Activated naive CD4-positive, alpha-beta T cell treated with anti-CD3 and anti-CD28 coated beads, Interleukin-2, amount 50 U/mL, for 24 hours (primary cell): ENCODE results near the gene RALGAPA2.
A peak's percentile ranks its signal among the peaks of the same experiment; 100 is the strongest.

ENCODE experiments used
- H3K27ac Mint-ChIP-seq: one replicate; pipeline ENCODE4 v1.8.0; 2021; ENCODE audit warnings: mild to moderate bottlenecking, mixed read lengths
- H3K27me3 Mint-ChIP-seq: one replicate; pipeline ENCODE4 v1.8.0; 2021; ENCODE audit warnings: mixed read lengths
- H3K36me3 Mint-ChIP-seq: one replicate; pipeline ENCODE4 v1.8.0; 2021; ENCODE audit warnings: mixed read lengths
- H3K4me1 Mint-ChIP-seq: one replicate; pipeline ENCODE4 v1.8.0; 2021; ENCODE audit warnings: mixed read lengths
- H3K4me3 Mint-ChIP-seq: one replicate; pipeline ENCODE4 v1.8.0; 2021; ENCODE audit warnings: mild to moderate bottlenecking, mixed read lengths
- H3K9me3 Mint-ChIP-seq: one replicate; pipeline ENCODE4 v1.8.0; 2021; ENCODE audit warnings: mixed read lengths

The RALGAPA2 gene

DNA sequence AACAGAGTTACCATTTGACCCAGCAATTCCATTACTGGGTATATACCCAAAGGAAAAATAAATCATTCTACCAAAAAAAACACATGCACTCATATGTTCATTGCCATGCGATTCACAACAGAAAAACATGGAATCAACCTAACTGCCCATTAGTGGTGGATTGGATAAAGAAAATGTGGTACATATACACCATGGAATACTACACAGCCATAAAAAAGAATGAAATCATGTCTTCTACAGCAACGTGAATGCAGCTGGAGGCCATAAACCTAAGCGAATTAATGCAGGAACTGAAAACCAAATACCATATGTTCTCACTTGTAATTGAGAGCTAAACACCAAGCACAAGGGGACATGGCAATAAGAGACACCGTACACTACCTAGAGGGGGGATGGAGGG lies 12.5 kb downstream of the RALGAPA2 start:
- H3K4me3 Mint-ChIP-seq = no peak overlapping the region
- peaks cover 49% of the 10 kb centered on the region for H3K4me1 Mint-ChIP-seq
- H3K36me3 Mint-ChIP-seq = peaks cover 8% of the 10 kb centered on the region
- no peaks in the 10 kb centered on the region for H3K27me3 Mint-ChIP-seq
- H3K9me3 Mint-ChIP-seq = no peaks in the 10 kb centered on the region
- H3K27ac Mint-ChIP-seq = no peak overlapping the region

DNA sequence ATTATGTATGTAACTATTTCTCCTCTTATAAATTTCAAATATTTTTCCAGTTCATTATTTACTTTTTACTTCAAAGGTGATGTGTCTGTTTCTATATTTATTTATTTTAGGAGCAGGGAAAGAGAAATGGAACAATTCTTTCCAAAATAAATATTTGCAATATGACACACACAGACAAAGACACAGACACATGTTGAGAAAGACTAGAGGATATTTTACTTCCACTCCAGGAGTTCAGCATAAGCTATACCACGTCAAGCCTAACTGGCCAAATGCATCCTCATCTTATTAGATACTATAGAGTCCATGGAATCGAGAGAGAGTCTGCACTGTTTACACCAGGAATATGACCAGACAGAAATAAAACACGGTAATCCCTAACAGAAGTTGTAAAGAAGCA lies 13.3 kb downstream of the RALGAPA2 start:
- peaks cover 8% of the 10 kb centered on the region for H3K36me3 Mint-ChIP-seq
- H3K27me3 Mint-ChIP-seq = no peaks in the 10 kb centered on the region
- no peak overlapping the region for H3K4me3 Mint-ChIP-seq
- H3K9me3 Mint-ChIP-seq = no peaks in the 10 kb centered on the region
- H3K27ac Mint-ChIP-seq = no peak overlapping the region
- H3K4me1 Mint-ChIP-seq = peaks cover 45% of the 10 kb centered on the region

DNA sequence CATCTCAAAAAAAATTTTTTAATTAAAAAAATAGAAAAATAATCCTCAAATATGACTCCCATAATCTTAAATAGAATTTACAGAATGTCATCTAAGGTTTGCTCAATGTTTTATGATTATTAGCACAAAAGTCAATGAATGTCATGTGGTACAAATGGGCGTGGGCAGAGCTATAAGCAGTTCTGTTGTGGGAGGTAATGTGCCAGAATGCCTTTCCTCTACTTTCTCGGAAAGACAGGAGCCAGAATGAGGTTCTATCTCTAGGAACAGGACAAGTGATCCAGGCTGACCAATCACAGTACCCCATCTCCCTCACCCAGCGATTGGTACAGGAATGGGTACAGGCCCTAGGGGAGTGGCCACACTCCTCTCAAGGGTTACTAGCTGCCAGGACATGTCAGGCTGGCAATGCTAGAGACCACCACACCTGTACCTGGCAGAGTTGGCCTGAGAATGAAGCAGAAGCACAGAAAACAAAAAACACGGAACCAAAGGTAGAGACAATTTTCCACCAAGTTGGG lies 15.1 kb downstream of the RALGAPA2 start:
- no peak overlapping the region for H3K27ac Mint-ChIP-seq
- peaks cover 8% of the 10 kb centered on the region for H3K36me3 Mint-ChIP-seq
- no peaks in the 10 kb centered on the region for H3K9me3 Mint-ChIP-seq
- H3K4me3 Mint-ChIP-seq = no peak overlapping the region
- H3K4me1 Mint-ChIP-seq = peaks cover 45% of the 10 kb centered on the region
- no peaks in the 10 kb centered on the region for H3K27me3 Mint-ChIP-seq

DNA sequence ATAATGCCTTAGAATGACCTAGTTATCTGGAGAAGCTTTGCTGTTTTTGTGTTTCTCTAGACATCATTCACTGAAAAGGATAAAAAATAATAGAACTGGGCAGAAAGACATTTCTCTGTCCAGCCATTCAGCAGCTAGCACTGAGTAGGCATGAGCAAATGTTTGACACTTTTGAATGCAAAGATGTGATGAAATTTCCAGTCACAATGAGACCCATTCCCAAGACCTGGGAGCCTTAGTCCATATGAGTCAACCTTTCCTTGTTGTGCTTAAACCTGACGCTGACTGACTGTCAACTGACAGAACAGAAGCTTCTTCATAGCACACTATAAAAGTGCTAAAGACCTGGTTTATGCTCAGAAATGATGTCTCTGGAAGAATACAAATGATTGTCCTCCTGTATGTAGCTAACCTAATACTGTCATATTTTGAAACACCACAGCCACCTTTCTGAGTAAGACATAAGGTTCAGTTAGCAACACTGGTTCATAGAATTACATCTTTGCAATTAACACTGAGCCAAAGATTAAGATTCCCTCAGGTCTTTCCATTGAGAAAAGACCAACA lies 17.1 kb downstream of the RALGAPA2 start:
- peaks cover 4% of the 10 kb centered on the region for H3K36me3 Mint-ChIP-seq
- H3K27me3 Mint-ChIP-seq = no peaks in the 10 kb centered on the region
- H3K4me3 Mint-ChIP-seq = no peak overlapping the region
- peaks cover 40% of the 10 kb centered on the region for H3K4me1 Mint-ChIP-seq
- no peaks in the 10 kb centered on the region for H3K9me3 Mint-ChIP-seq
- no peak overlapping the region for H3K27ac Mint-ChIP-seq

DNA sequence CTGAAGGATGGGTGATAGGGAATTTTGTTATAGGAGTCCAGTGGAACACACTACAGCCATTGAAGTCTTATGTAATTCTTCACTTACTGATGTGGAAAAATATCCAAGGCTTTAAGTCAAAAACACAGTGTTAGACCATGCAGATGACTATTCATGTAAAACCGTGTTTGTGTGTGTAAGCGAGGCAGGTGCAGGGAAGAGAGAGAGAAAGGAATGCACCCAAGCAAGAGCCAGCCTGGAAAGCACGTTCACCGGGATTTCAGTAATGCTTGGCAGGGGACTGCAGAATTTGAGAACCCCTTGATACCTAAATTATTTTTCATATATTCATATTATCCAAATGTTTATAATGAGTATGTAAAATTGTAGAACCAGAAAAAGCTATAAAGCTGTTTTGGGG lies 17.9 kb downstream of the RALGAPA2 start:
- Mint-ChIP-seq H3K4me1 (peaks cover 39% of the 10 kb centered on the region), H3K36me3 (peaks cover 4% of the 10 kb centered on the region), H3K4me3 (no peak overlapping the region), H3K27me3 (no peaks in the 10 kb centered on the region), H3K27ac (no peak overlapping the region), H3K9me3 (no peaks in the 10 kb centered on the region)

DNA sequence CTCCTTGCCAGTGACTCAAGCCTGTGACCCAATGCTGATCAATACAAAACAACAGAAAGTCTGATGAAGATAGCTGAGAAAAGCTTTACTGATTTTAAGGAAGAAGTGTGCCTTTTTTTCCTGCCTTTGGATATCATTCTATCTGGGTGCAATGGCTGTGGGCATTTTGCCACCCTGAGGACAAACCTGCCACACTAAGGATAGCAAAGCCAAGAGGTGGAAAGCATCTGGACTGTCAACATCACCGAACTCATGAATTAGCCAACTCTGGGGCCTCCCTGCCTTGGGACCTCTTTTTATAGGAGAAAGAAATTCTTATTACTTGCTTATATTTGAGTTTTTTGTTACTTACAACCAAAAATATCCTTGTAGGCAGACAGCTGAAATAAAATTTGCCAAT lies 19.9 kb downstream of the RALGAPA2 start:
- Mint-ChIP-seq H3K4me1 (peaks cover 37% of the 10 kb centered on the region), H3K9me3 (no peaks in the 10 kb centered on the region), H3K27me3 (no peaks in the 10 kb centered on the region), H3K4me3 (peak overlapping the region; percentile 7), H3K27ac (no peak overlapping the region), H3K36me3 (peaks cover 3% of the 10 kb centered on the region)

DNA sequence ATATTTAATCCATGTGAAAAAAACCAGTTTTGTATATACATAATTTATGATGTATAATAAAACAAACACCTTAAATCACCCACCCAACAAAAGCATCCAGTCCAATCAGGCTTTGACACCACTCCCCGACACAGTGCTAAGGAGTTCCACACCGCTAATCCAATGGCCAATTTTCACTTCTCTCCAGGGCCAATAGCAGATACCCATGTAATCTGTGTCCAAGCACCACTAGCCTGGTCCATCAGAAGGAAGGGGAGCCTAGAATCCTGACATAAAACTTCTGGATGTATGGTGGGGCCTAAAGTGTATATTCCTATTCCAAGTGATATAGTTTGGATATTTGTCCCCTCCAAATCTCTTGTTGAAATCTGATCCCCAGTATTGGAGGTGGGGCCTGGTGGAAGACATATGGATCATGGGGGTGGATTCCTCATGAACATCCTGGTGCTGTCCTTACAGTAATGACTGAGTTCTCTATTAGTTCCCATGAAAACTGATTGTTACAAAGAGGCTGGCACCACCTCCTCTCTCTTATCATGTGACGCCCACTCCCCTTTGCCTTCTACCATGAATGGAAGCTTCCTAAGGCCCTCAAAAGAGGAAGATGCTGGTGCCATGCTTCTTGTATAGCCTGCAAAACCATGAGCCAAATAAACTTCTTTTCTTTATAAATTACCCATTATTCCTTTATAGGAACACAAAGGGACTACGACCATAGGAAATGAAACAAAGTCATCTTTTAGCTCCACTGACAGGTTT lies 20.8 kb downstream of the RALGAPA2 start:
- peaks cover 40% of the 10 kb centered on the region for H3K4me1 Mint-ChIP-seq
- H3K9me3 Mint-ChIP-seq = no peaks in the 10 kb centered on the region
- H3K27me3 Mint-ChIP-seq = no peaks in the 10 kb centered on the region
- no peak overlapping the region for H3K27ac Mint-ChIP-seq
- H3K36me3 Mint-ChIP-seq = peaks cover 3% of the 10 kb centered on the region
- H3K4me3 Mint-ChIP-seq = no peak overlapping the region

DNA sequence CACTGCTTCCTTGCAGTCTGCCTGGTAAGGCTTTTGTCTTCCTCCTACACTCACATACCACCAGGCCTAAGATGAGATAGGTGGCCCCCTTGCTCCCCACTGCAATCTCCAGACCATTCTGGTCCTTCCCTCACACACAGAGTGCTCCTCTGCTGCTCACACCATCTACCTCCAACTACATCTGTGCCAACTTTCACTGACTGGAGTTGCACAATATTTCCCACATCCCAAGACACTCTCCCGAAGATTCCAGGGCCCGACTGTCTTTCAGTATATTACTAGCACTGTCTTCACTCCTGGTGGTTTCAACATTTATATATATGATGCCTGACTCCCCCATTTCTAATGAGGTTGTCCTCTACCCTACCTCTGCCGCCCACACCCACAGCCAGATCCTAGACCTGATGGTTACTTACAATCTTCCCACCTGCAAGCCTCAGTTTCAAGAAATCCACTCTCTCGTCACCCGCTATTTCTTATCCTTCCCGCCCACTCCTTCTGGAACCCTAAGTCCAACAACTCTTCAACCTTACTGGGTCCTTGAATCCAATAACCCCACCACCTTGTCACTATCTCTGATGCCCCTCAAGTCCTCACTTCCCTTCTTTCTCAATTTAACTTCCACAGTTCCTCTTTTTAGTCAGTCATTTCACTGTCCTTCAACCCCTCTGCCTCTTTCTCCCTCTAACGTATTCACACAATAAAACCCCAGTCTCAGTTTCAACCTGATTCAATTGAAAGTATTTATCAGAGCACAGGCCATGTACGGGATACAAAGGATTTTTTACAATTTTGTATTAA lies 21.6 kb downstream of the RALGAPA2 start:
- Mint-ChIP-seq H3K27ac (no peak overlapping the region), H3K4me3 (no peak overlapping the region)

DNA sequence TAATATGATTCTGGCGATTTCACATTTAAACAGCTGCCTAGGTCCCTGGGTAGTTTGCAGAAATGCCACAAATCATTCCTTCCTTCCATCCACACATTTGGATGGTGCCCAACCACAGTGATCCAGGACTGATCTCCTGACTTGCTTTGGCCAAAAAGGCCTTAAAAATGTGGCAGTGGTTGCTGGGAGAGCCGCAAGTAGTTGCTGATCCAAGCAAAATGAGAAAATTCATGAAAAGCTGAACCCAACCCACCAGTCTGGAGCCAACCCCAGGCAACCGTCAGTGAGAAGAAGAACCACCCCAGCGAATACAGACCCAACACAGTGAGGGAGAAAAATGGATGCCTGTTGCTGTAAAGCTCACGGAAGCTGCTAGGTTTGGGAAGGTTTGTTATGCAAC lies 25.1 kb downstream of the RALGAPA2 start:
- Mint-ChIP-seq H3K36me3 (no peaks in the 10 kb centered on the region), H3K27ac (no peak overlapping the region), H3K9me3 (no peaks in the 10 kb centered on the region), H3K27me3 (no peaks in the 10 kb centered on the region), H3K4me3 (no peak overlapping the region), H3K4me1 (peaks cover 59% of the 10 kb centered on the region)

More for the DNA sequence above, 21.6 kb downstream of the RALGAPA2 start:
- Mint-ChIP-seq H3K36me3 (no peaks in the 10 kb centered on the region), H3K4me1 (peaks cover 34% of the 10 kb centered on the region), H3K27me3 (no peaks in the 10 kb centered on the region), H3K9me3 (no peaks in the 10 kb centered on the region)

DNA sequence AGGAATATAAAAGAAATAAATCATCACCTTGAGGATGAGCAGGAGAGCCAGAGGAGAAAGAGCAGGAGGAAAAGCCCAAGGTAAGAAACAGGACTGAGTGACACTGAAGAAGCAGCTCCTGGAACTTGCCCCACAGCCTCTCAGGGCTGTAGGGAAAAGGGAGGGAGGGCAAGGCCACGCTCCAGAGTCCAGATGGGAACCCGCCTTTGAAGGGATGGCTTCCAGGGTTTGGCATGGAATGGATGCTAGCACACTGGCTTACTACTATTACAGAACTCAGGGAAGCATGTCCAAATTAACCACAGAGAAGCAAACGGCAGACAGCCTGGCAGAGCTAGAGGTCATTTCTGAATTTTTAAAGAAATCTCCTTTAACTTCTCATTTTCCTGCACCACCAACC lies 26.8 kb downstream of the RALGAPA2 start:
- H3K27me3 Mint-ChIP-seq = no peaks in the 10 kb centered on the region
- peak overlapping the region; percentile 12 for H3K4me3 Mint-ChIP-seq
- peaks cover 67% of the 10 kb centered on the region for H3K4me1 Mint-ChIP-seq
- H3K27ac Mint-ChIP-seq = no peak overlapping the region
- no peaks in the 10 kb centered on the region for H3K36me3 Mint-ChIP-seq
- no peaks in the 10 kb centered on the region for H3K9me3 Mint-ChIP-seq

DNA sequence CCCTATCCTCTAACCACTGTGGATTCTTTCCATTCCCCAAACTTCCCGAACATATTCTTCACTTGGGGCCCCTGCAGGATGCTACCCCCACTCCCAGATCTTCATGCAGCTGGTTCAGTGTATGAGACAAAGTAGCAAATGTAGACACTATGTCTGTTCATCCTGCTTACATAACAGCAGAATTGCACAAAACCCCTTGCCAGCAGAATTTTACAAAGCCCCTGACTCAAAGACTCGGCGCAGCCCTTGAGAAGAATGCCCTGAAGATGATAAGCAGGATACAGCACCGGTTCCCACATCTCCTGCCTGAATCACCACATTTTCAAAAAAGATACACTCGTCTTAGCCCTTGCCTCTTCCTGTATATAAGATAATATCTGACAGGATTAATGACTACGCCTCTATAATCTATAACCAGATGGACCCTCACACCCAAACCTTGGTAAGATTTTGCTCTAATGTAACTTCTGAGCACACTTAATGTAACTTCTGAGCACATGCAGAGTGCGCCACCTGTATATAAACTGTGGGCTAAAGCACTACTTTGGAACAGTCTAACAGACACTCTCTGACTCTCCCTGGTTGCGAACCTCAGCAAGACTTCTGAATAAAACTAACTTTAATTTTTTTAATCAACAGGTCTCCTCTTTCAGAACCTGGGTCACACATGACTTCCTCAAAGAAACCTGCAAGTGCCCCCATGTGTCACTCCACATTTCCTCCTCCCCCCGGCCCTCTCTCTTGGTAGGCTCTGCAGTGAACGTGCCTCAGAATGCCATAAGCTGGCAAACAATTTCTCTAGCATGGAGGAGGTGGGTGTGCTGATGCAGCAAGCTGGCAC lies 28.7 kb downstream of the RALGAPA2 start:
- peaks cover 9% of the 10 kb centered on the region for H3K36me3 Mint-ChIP-seq
- H3K4me1 Mint-ChIP-seq = peaks cover 66% of the 10 kb centered on the region
- no peaks in the 10 kb centered on the region for H3K9me3 Mint-ChIP-seq
- peak overlapping the region; percentile 32 for H3K27ac Mint-ChIP-seq
- no peaks in the 10 kb centered on the region for H3K27me3 Mint-ChIP-seq
- no peak overlapping the region for H3K4me3 Mint-ChIP-seq

DNA sequence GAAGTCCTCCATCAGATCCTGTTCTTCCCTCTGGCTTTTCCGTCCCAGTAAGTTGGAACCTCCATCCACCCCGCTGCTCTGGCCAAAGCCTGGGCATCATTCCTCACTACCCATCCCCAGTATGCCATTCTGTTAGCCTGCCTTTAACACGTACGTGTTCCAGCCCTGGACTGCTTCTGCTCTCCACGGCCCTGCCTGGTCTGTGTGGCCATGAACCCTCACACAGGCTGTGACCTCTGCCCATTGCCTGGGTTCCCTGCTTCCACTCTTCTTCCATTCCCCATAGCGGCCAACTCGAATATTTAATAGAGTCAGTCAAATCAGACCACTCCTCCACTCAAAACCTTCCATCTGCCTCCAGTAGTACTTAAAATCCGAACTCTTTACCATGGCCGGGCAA lies 29.4 kb downstream of the RALGAPA2 start:
- Mint-ChIP-seq H3K27ac (no peak overlapping the region), H3K4me3 (no peak overlapping the region), H3K4me1 (peaks cover 65% of the 10 kb centered on the region)

DNA sequence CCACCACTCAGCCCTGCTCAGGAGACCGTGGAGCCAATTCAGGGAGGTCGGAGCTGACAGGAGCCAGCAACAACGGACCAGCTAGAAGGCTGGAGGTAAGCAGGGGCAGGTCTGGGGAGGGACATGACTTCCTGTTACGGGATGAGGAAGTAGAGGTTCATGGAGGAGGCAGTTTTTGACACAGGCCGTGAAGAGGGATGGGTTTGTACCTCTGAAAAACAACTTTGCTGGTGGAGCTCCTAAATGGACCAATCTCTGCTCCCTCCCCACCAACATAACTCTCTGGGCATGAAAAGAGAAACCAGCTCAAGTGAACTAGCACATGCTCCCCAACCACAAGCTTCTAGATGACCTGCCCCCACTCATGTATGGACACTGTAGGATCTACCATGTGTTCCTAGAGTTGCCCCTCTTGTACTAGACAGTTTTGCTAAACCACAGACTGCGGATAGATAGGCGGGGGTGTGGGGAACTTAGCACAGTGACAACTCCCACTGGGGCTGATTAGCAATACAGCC lies 31.4 kb downstream of the RALGAPA2 start:
- Mint-ChIP-seq H3K27me3 (no peaks in the 10 kb centered on the region), H3K27ac (no peak overlapping the region), H3K4me3 (no peak overlapping the region)

More for the DNA sequence above, 29.4 kb downstream of the RALGAPA2 start:
- Mint-ChIP-seq H3K9me3 (no peaks in the 10 kb centered on the region), H3K36me3 (peaks cover 15% of the 10 kb centered on the region), H3K27me3 (no peaks in the 10 kb centered on the region)

DNA sequence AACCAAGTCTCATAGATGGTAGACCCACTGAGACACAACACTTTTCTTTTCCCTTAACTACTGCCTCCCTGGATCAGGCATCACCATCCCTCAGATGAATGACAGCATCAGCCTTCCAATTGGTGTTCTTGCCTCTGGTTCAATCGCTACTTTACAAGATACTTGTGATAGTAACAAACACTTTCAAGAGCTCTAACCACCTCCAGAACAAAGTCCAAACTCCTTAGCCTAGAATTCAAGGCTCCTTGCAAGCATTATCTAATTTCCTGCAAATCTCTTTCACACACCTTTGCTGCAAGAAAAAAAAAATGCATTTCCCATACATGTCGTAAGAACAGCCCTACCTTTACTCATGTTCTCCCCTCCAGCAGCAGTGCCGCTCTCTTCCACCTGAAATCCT lies 33.1 kb downstream of the RALGAPA2 start:
- Mint-ChIP-seq H3K27me3 (no peaks in the 10 kb centered on the region), H3K4me1 (peaks cover 38% of the 10 kb centered on the region), H3K36me3 (peaks cover 20% of the 10 kb centered on the region), H3K9me3 (no peaks in the 10 kb centered on the region), H3K4me3 (no peak overlapping the region), H3K27ac (no peak overlapping the region)

More for the DNA sequence above, 31.4 kb downstream of the RALGAPA2 start:
- Mint-ChIP-seq H3K9me3 (no peaks in the 10 kb centered on the region), H3K36me3 (peaks cover 20% of the 10 kb centered on the region), H3K4me1 (peaks cover 54% of the 10 kb centered on the region)

DNA sequence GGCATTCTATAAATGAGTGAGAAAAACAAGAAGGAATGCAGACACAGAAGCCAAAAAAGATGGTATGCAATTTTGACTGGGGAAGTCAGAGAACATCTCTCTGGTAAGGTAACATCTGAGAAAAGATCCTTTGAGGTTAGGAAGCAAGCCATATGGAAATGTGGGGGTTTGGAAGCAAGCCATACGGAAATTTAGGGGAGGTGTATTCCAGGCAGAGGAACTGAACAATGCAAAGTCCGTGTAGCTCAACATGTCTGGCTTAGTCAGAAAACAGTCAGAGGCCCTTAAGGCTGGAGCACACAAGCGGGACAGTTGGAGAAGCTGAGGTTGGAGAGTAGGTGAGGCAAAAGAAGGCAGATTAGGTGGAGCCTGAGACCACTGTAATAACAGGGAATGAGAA lies 35.3 kb downstream of the RALGAPA2 start:
- no peaks in the 10 kb centered on the region for H3K27me3 Mint-ChIP-seq
- no peaks in the 10 kb centered on the region for H3K9me3 Mint-ChIP-seq
- peaks cover 25% of the 10 kb centered on the region for H3K4me1 Mint-ChIP-seq
- no peak overlapping the region for H3K27ac Mint-ChIP-seq
- H3K4me3 Mint-ChIP-seq = no peak overlapping the region
- H3K36me3 Mint-ChIP-seq = peaks cover 27% of the 10 kb centered on the region
